OCI-LY3 (cell line): Measurements from ENCODE around the gene GTF3C2.

Experiments used
- CTCF ChIP-seq: fragments of 200-600, 300-600 bp; sonication (generic); IDR thresholded peaks from 2 replicates; pipeline ENCODE4 v1.5.1; 2014; ENCODE audit warnings: antibody characterized with exemption, low read length, low read depth
- EZH2phosphoT487 ChIP-seq: fragments of 200-600 bp; shearing (Covaris generic); IDR thresholded peaks from 2 replicates; pipeline ENCODE4 v1.6.1; 2018; ENCODE audit warnings: antibody characterized with exemption, mixed run types, low read depth

DNA sequence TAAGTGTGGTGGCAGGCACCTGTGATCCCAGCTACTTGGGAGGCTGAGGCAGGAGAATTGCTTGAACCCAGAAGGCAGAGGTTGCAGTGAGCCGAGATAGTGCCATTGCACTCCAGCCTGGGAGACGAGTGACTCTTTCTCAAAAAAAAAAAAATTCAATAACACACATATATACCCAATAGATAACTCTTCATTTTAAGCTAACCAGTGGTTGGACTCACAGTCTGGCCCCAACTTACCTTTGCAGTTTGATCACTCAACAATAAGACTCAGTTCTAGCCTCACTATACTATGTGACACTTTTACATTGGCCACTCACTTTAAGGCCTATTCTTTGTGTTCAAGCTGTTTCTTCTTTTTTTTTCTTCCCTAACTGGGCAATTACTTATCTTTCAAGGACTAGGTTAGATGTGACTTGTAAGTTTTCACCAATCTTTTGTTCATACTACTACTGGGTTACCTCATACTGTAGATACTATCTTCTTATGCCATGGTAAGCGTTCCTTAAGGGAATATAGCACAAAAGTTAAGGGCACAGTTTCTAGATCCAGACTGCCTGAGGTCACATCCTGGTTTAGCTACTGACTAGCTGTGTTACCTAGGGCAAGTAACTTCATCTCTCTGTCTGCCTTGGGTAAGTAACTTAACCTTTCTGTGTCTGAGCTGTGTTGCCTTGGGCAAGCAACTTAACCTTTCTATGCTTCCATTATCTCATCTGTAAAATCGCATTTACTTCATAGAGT, 6.3 kb upstream of the GTF3C2 start:
- TF ChIP-seq CTCF (no peak), EZH2phosphoT487 (no peak)
